Liver (tissue), 3 donors: ENCODE results near the gene ACLY.

Experiments used
- EGR1 ChIP-seq, 2 donors: IDR thresholded peaks; 2 replicates each; pipeline ENCODE4 v1.6.1; 2016 to 2018; ENCODE audit warnings: antibody characterized with exemption in 2 of 2, low read depth in 2 of 2
- FOXA1 ChIP-seq: IDR thresholded peaks from 2 replicates; pipeline ENCODE4 v1.6.1; 2016; ENCODE audit warnings: antibody characterized with exemption
- RXRA ChIP-seq, 2 donors: IDR thresholded peaks; 2 replicates each; pipeline ENCODE4 v1.6.1; 2017 to 2018; ENCODE audit warnings: antibody characterized with exemption in 2 of 2, mild to moderate bottlenecking in 1 of 2
- TAF1 ChIP-seq: conservative IDR thresholded peaks from 2 replicates; pipeline ENCODE4 v1.6.1; 2016; ENCODE audit warnings: antibody characterized with exemption, mild to moderate bottlenecking
- TF ChIP-seq, protein P1 (sequence below): fragments of 150-350 bp; IDR thresholded peaks from 2 replicates; pipeline ENCODE4 v1.5.1; 2017; ENCODE audit warnings: improper control_type of control experiment, low read depth, low read length; ENCODE audit not compliant: missing input control
- TF ChIP-seq, protein P2 (sequence below): IDR thresholded peaks from 2 replicates; pipeline ENCODE4 v1.6.1; 2016; ENCODE audit warnings: antibody characterized with exemption
- TF ChIP-seq, protein P3 (sequence below): IDR thresholded peaks from 2 replicates; pipeline ENCODE4 v1.6.1; 2016; ENCODE audit warnings: antibody characterized with exemption
- donor health status: healthy.
- donor health status: healthy.

DNA sequence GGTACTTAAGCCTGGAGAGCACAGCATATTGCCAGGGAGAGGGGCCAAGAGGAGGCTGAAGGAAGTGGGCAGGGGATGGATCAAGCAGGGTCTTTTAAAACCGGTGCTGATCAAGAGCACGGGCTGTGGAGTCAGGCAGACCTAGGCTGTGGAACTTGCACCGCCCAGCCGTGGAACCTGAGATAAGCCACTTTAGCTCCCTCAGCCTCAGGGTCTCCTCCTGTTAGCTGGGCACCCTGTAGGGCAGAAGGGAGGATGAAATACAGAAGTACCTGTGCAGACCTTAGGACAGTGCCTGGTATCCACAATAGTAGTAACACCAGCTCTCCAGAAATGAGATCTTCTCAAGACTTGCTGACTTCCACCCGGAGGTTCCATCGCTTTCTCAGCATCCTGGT, 20.9 kb upstream of the ACLY start:
- TF ChIP-seq, protein P1, sequence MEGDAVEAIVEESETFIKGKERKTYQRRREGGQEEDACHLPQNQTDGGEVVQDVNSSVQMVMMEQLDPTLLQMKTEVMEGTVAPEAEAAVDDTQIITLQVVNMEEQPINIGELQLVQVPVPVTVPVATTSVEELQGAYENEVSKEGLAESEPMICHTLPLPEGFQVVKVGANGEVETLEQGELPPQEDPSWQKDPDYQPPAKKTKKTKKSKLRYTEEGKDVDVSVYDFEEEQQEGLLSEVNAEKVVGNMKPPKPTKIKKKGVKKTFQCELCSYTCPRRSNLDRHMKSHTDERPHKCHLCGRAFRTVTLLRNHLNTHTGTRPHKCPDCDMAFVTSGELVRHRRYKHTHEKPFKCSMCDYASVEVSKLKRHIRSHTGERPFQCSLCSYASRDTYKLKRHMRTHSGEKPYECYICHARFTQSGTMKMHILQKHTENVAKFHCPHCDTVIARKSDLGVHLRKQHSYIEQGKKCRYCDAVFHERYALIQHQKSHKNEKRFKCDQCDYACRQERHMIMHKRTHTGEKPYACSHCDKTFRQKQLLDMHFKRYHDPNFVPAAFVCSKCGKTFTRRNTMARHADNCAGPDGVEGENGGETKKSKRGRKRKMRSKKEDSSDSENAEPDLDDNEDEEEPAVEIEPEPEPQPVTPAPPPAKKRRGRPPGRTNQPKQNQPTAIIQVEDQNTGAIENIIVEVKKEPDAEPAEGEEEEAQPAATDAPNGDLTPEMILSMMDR: no peak
- TF ChIP-seq EGR1 (IDR thresholded peaks at IDR 0.05; ENCODE audit: low read depth in 2 of 2): no peak
- TF ChIP-seq, protein P2, sequence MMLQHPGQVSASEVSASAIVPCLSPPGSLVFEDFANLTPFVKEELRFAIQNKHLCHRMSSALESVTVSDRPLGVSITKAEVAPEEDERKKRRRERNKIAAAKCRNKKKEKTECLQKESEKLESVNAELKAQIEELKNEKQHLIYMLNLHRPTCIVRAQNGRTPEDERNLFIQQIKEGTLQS: no peak
- TF ChIP-seq RXRA (IDR thresholded peaks at IDR 0.05): no peak
- no peak for TF ChIP-seq FOXA1
- no peak for TF ChIP-seq TAF1
- TF ChIP-seq, protein P3, sequence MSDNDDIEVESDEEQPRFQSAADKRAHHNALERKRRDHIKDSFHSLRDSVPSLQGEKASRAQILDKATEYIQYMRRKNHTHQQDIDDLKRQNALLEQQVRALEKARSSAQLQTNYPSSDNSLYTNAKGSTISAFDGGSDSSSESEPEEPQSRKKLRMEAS: no peak
